HG03460 (cell line): ENCODE results near the gene PDE6B.
"Not testable (repeated sequence)": the region's sequence is repeated elsewhere in the genome, so short reads cannot be mapped to it uniquely, and the experiment has no call there.

Source experiments
- ATAC-seq: cut with Tn5 transposase; IDR thresholded peaks from one replicate; pipeline ENCODE4 v1.9.1; 2021; ENCODE audit not compliant: unreplicated experiment

The PDE6B gene

DNA sequence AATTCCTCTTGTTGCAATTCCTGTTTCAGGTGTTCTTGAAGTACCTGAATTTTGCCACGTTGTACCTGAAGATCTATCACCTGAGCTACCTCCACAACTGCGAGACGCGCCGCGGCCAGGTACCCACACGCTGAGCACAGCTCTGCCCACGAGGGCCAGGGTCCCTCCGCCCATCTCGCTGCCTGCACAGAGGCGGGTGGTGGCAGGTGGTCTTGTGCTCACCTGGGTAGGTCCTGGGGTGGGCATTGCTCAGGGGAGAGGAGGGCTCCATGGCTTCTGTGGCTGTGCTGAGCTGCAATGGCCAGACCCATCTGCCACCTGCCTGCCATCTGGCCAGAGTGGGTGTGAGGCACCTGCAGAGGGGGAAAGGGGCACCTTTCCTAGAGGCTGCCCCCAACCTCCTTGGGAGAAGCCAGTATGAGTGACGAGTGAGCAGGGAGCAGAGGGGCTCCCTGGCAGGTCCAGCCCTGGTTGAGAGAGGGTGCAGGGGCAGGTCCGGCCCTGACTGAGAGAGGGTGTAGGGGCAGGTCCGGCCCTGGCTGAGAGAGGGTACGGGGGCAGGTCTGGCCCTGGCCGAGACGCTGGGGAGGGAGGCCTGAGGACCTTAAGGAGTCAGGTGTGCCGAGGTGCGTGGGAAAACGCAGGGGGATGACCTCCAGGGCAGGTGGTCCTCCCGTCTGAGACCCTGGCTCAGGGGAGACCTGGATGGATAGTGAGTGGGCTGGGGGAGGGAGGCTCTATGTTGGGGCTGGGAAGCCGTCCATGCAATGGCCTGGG is 10.7 kb downstream of the PDE6B start:
- ATAC-seq, result no peak

DNA sequence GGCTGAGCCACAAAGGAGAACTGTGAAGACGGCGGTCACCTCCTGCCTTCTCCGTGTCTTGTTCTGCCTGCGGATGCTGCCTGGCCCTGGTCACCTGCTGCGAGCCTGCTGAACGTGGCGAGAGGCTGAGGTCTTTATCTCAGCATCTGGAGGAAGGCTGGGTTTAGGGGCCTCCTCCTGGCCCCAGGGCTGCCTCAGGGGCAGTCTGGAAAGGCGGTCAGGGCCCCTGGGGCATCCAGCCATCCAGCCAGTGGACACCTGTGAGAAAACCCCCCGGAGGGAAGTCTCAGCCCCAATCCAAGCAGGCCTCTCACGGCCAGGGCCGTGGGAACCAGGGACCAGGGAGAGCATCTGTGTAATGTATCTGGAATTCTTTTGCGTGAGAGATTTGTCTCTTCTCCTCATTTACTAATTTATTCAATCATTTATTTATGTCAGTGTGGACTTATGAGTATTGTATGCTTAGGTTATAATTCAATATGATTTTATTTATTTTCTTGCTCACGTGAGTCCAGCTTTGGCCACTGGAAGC is 11.3 kb downstream of the PDE6B start:
- no peak for ATAC-seq

DNA sequence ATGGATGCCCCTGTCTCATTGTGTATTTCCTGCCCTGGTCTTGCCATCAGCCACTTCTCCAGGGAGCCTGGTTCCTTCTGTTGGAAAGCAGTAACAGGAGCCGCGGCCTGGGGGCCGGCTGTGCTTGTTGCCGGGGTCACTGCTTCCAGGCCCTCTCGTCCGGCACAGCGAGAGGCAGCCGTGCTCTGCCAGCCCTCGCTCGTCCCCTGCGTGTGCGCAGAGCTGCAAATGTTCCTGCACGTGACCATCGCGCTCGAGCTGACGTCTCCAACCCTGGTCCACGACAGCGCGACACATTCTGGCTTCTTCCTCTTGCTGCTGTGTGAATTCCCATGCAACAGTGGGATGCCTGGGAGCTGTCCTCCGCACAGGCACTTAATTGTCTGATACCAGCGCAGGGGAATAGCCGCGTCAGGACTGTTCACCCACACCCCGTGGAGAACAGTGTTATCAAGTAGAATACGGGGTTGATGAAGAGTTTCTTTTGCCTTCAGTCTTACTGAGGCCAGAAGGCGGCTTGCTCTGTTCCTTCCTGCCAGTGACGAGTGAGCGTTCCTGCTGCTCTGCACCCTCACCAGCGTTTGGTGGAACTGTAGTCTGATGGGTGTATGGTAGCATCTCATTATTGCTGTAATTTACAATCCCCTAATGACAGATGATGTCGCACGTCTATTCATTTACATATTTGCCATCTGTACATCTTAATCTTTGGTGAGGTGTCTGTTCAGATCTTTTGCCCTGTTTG is 12.3 kb downstream of the PDE6B start:
- no peak for ATAC-seq

DNA sequence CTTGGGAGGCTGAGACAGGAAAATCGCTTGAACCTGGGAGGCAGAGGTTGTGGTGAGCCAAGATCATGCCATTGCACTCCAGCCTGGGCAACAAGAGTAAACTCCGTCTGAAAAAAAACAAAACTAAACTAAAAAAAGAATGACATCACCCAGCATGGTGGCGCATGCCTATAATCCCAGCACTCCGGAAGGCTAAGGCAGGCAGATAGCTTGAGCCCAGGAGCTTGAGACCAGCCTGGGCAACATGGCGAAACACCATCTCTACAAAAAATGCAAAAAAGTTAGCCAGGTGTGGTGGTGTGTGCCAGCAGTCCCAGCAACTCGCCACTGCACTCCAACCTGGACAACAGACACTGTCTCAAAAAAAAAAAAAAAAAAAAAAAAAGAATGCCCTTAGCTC is 17.0 kb downstream of the PDE6B start:
- ATAC-seq, result not testable (repeated sequence)

DNA sequence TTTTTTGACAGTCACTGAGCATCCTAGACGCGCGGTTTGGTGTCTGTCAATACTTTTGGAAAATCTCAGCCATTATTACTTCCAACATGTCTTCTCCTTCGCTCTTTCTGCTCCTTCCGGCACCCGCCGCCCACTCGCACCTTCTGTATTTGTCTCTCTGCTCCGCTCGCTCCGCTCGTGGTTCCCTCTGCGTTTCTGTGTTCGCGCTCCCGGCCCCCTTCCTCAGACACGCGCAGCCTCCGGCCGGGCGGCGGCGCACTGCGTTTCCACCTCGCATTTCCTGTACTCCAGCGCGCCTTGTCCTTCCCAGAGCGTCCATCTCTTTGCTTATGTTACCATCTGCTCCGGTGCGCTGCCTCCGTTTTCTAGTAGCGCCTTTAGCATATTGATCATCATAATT is 21.1 kb downstream of the PDE6B start:
- ATAC-seq, result no peak

DNA sequence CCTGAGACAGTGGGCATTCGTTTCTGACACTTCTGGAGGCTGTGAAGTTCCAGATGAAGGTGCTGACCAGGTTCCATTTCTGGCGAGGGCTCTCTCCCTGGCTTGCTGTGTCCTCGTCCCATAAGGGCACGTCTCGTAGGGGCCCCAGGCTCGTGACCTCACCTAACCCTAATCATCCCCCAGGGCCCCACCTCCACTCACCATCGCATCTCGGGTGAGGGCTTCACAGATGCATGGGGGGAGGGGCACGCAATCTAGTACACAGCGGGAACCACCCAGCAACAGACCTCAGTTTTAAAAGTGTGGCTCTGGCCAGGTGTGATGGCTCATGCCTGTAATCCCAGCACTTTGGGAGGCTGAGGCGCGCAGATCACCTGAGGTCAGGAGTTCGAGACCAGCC is 22.1 kb downstream of the PDE6B start:
- no peak for ATAC-seq

DNA sequence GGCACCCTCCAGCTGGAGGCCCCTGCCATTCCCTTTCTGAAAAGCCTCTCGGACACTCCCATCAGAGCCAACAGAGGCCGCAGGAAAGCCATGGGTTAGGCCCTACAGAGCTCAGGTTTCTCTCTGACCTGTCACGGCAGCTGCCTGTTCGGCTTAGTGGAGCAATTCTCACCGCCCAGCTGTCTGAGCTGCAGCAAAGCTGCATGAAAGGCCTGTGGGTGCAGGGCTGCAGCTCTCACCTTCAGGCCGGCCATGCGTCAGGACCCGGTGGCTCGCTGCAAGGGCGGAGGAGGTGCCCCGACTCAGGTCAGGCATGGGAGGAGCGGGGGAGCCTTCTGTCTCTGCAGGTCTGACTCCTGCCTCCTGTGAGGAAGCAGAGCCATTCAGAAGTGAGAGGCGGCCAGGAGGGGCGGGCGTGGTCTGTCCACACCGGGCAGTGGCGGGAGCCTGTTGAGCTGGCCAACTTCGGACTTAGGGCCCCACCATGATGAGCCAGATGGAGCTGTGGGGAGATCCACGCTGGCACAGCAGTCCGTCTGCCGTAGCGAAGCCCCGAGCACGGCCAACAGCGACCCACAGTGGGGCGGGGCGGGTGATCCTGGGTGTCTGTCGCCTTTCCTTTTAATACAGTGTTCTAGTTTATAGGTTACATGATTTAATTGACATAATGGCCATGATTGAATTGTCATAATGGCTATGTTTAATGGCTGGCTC is 23.4 kb downstream of the PDE6B start:
- no peak for ATAC-seq

DNA sequence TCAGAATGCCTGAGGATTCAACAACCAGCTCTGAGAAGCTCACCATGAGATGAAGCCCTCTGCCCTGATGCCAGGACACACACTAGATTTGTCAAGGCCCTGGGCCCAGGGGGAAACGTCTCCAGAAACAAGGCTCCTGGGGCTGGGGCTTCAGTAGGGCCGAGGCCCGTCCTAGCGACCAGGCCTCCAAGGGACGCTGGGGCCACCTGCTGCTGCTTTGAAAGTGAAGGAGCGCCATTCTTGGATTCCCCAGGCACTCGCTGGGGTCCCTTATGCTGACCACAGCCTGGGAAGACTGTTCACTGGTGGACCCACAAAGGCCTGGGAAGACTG is 23.9 kb downstream of the PDE6B start:
- no peak for ATAC-seq

DNA sequence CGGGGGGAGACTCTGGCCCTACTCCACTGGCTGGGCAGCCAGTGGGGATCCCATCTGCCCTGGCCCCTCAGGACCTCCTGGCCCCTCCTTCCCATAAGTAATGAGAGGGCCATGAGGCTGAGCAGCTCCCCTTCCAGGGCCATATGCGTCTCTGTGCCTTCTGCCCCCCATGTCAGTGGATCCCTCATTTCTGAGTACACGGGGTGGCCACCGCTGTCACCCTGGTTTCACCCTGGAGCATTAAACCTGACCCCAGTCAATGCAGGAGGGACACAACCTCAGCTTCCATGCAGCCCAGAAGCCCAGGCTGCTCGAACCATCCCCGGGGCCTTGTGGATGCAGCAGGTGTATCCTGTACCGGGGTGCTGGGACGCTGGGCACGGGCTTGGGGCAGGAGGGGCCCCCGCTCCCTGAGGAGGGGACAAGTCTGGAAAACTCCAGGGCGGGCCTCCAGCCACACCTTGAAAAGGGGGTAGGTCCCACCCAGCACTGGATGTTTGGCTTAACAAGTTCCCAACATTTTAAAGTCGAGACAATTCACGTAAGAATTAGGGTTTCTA is 24.5 kb downstream of the PDE6B start:
- no peak for ATAC-seq

DNA sequence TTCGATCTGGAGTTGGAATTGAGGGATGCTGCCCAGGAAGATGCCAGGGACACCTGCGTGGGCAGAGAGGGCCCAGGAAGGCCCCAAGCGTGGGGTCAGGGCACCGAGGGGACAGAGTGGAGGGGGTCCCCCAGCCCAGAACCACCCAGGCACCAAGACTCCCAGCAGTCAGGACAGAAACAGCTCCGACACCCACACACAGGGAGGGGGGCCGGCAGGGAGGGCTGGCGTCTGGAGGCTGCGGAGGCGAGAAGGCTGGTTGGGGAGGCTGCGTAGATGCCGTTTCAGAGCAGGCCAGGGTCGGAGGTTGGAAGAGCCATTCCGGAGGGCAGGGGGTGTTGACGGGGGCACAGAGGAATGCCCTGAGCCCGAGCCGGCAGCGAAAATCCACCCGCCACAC is 25.1 kb downstream of the PDE6B start:
- ATAC-seq, result no peak

DNA sequence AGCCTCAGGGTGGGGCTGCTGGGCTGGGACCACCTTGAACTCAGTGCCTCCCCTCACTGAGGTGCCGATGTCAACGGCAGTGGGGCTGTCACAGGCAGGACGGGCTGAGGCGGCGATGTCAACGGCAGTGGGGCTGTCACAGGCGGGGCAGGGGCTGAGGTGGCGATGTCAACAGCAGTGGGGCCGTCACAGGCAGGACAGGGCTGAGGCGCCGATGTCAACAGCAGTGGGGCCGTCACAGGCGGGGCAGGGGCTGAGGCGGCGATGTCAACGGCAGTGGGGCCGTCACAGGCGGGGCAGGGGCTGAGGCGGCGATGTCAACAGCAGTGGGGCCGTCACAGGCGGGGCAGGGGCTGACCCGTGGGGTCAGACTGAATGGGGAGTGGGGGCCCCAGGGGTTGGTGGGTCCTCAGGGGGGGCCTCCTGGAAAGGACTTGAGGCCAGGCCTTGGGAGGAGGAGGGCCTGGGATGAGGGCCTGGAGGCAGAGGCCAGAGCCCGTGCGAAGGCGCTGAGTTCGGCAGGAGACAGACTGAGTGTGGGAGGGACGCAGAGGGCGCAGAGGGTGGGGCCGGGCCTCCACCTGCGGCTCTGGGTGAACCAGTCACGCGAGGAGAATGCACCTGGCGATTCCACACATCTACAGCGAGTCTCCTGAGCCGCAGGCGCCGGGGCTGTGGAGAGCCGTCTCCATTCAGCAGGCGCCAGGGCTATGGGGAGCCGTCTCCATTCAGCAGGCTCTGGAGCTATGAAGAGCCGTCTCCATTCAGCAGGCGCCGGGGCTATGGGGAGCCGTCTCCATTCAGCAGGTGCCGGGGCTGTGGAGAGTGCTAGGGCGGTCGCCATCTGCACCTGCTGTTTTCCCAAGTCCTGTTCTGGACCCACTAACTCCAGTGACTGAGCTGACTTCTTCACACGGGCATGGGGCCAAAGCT is 25.8 kb downstream of the PDE6B start:
- no peak for ATAC-seq

DNA sequence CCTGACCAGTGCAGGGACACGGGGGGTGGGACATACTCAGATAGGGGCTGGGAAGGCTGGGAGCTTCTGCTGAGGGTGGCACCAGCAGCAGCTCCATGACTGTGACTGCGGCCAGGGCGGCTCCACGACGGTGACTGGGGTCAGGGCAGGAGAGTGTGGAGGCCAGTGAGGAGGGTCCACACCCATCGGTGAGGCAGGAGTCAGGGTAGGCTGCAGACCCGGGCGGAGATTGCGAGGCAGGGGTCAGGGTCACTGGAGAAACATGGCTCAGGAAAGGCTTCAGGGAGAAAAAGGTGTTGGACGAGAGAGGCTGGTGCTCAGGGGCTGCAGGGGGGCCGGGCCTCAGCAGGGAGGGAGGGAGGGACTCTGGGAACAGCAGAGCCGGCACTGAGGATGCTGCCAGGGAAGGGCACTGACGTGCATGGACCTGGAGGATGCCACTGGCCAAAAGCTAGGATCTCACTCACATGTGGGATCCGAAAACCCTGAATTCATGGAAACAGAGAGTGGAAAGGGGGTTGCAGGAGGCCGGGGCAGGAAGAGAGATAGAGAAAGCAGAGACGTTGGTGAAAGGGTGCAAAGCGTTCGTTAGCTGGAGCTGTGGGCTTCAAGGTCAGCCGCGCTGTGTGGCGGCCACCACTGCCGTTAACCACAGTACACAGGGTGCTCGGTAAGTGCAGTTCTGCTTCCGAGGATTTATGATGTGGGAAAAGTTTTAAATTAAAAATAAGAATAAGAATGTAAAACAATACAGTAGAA is 26.7 kb downstream of the PDE6B start:
- ATAC-seq, result no peak

DNA sequence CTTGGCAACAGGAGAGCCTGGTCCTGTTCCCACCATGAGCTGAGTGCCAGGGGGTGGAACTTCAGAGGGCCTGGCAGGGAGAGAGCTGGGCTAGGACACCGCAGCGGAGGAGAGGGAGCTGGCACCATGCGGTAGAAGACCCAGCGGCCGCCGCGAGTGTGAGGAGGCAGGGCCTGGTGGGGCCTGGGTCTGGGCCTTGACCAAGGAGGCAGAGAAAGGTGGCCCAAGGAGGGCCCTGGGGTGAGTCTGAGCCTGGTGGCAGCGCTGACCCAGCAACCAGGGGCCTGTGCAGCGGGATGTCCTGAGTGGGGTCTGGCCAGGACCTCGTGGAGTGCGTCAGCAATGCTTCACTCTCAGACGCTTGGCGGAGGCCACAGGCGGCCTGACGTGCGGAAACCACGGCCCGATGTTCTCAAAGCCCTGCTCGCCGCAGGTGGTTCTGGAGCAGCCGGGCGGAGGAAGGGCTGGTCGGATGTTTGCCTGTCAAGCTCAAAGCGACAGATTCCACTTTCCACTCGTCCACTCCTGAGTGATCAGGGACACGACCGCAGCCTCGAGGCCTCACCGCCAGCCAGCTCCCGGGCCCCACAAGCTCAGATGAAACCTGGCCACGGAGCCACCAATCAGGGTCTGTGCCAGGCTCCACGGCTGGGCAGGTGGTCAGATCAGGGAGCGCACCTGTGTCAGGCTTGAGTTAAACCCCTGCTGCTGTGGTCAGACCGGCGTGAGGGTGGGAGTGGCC is 27.9 kb downstream of the PDE6B start:
- ATAC-seq, result no peak

DNA sequence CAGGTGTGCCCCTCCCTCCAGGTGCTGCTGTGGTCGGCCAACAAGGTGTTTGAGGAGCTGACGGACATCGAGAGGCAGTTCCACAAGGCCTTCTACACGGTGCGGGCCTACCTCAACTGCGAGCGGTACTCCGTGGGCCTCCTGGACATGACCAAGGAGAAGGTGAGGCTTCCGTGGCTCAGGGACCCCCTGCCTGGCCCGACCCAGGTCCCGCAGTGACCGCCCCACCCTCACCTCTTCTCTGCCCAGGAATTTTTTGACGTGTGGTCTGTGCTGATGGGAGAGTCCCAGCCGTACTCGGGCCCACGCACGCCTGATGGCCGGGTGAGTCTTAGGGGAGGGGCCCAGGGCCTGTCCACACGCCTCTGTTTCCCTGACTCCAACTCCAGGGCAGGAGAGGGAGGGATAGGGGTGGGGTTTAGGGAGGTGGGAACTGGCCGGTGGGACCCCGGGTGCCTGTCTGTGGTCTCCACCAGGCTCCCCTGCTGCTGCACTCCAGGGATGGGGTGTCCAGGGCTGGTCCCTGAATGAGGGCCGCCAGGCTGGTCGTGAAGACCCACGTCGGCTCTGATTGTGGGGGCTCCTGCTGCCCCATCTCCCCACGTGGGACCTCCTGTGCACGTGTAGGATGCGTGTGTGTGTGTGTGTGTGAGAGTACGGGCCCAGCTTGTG is 28.6 kb downstream of the PDE6B start:
- no peak for ATAC-seq

DNA sequence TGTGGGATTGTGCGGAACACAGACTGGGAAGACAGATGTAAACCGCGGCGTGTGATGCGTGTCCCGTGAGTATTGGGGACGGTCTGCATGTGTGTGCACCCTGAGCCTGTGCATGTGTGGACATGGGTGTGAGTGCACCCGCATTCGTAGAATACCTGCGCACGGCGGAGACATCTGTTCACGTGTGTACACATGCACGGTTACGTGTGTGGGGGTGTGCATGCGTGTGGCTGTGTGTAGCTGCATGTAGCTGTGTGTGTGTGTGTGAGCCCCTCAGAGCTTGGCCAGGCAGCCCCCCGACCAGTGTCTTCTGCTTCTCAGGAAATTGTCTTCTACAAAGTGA is 29.1 kb downstream of the PDE6B start:
- no peak for ATAC-seq

DNA sequence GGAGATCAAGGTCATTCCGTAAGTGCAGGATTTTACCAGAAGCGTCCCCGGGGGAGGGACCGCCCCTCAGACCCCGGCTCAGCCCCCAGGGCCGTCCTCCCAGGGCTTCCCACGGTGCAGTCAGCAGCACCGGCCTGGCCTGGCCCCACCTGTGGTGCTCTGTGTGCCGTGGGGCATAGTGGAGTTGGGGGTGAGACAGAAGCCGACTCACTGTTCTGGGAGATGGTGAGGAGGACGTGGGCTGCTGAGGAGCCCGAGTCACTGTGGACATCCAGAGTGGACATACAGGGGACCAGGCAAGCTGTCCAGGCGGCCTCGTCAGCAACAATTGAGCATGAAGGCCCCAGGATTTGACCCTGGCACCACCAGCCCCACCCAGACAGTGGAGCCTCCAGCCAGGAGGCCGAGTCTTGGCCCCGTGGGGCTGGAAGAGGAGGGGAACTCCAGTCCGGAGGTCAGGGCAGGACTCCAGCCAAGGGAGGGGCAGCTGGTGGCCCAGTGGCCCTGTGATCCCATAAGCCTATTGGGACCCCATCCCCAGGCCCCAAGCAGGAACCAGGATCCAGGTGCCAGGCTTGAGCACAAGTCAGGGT is 29.6 kb downstream of the PDE6B start:
- no peak for ATAC-seq

DNA sequence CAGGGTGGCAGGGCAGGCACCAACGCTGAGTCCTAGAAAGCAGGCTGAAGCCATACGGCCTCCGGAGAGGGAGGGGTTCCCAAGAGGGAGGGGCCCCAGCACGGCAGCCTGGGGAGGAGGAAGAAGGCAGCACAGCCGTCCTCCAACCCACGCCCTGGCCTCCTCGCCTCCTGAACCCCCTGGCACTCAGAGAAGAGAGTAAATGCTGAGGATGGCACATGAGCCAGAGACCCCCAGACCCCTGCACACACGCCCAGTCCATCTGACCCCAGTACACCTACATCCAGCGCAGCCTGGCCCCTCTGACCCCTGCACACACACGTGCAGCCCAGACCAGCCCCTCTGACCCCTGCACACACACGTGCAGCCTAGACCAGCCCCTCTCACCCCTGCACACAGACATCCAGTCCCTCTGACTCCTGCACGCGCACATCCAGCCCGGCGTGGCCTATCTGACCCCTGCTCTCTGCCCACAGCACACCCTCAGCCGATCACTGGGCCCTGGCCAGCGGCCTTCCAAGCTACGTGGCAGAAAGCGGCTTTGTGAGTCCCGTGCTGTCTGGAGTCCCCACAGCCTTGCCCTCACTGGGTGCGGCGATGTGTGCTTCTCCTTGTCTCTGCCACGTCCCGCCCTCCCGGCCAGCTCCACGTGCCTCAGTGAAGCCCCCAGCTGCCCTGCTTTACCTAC is 30.2 kb downstream of the PDE6B start:
- ATAC-seq, result no peak
